H9 (cell line): Measurements from ENCODE around the gene TPCN2. TPM values are rescaled to one million over a fixed set of nuclear protein-coding genes. Genes with fewer than 3 reads are reported as not detected.
A peak's percentile ranks its signal among the peaks of the same experiment; 100 is the strongest.

ENCODE experiments used
- DNase-seq: peaks from one replicate; pipeline ENCODE4 v3.0.0-alpha.2; 2017
- H2AFZ ChIP-seq: one replicate; pipeline ENCODE4 v1.6.1; 2013; ENCODE audit warnings: mild to moderate bottlenecking, low read length, control low read depth, moderate library complexity
- H2AK5ac ChIP-seq: 2 replicates; pipeline ENCODE4 v1.6.1; 2013; ENCODE audit warnings: low read length, control low read depth, mixed read lengths; ENCODE audit not compliant: insufficient read length
- H2BK120ac ChIP-seq: one replicate; pipeline ENCODE4 v1.6.1; 2013; ENCODE audit warnings: low read depth, mild to moderate bottlenecking, low read length, control low read depth, inconsistent platforms; ENCODE audit not compliant: poor library complexity, severe bottlenecking
- H2BK12ac ChIP-seq: 2 replicates; pipeline ENCODE4 v1.6.1; 2013; ENCODE audit warnings: low read length, control low read depth, mixed read lengths, low read depth; ENCODE audit not compliant: insufficient read length
- H2BK15ac ChIP-seq: 2 replicates; pipeline ENCODE4 v1.6.1; 2013; ENCODE audit warnings: low read depth, low read length, control low read depth
- H2BK20ac ChIP-seq: one replicate; pipeline ENCODE4 v1.6.1; 2013; ENCODE audit warnings: low read depth, mild to moderate bottlenecking, low read length, control low read depth, inconsistent platforms; ENCODE audit not compliant: poor library complexity, severe bottlenecking
- H2BK5ac ChIP-seq: 2 replicates; pipeline ENCODE4 v1.6.1; 2013; ENCODE audit warnings: low read length, control low read depth, mixed read lengths; ENCODE audit not compliant: insufficient read length
- H3K14ac ChIP-seq: 2 replicates; pipeline ENCODE4 v1.6.1; 2013; ENCODE audit warnings: low read length, control low read depth; ENCODE audit not compliant: insufficient read depth
- H3K18ac ChIP-seq: 2 replicates; pipeline ENCODE4 v1.6.1; 2013; ENCODE audit warnings: low read depth, mild to moderate bottlenecking, mixed read lengths, low read length, control low read depth; ENCODE audit not compliant: insufficient read length
- H3K23ac ChIP-seq: 2 replicates; pipeline ENCODE4 v1.6.1; 2013; ENCODE audit warnings: low read length, control low read depth, mixed read lengths, low read depth; ENCODE audit not compliant: insufficient read length
- H3K23me2 ChIP-seq: 2 replicates; pipeline ENCODE4 v1.6.1; 2013; ENCODE audit warnings: low read depth, mild to moderate bottlenecking, mixed read lengths, low read length, control low read depth; ENCODE audit not compliant: insufficient read length, poor library complexity, severe bottlenecking
- H3K27ac ChIP-seq: 2 replicates; pipeline ENCODE4 v1.5.1; 2013; ENCODE audit warnings: low read length, control low read depth, mixed read lengths, low read depth; ENCODE audit not compliant: insufficient read length
- H3K27me3 ChIP-seq: 2 replicates; pipeline ENCODE4 v1.6.1; 2013; ENCODE audit warnings: low read length, control low read depth, inconsistent platforms; ENCODE audit not compliant: insufficient read depth
- H3K4ac ChIP-seq: 2 replicates; pipeline ENCODE4 v1.6.1; 2013; ENCODE audit warnings: low read depth, mild to moderate bottlenecking, control low read depth, inconsistent platforms, low read length, moderate library complexity
- H3K4me1 ChIP-seq: 2 replicates; pipeline ENCODE4 v1.6.1; 2013; ENCODE audit warnings: low read length, control low read depth, inconsistent platforms; ENCODE audit not compliant: insufficient read depth
- H3K4me2 ChIP-seq: 2 replicates; pipeline ENCODE4 v1.6.1; 2013; ENCODE audit warnings: low read length, control low read depth, mixed read lengths; ENCODE audit not compliant: insufficient read length, insufficient read depth
- H3K56ac ChIP-seq: 2 replicates; pipeline ENCODE4 v1.6.1; 2013; ENCODE audit warnings: low read depth, mild to moderate bottlenecking, mixed read lengths, low read length, control low read depth; ENCODE audit not compliant: insufficient read length
- H3K79me1 ChIP-seq: 2 replicates; pipeline ENCODE4 v1.6.1; 2013; ENCODE audit warnings: low read depth, mild to moderate bottlenecking, moderate library complexity, low read length, control low read depth, inconsistent platforms; ENCODE audit not compliant: insufficient read depth, poor library complexity, severe bottlenecking
- H3K79me2 ChIP-seq: 2 replicates; pipeline ENCODE4 v1.6.1; 2013; ENCODE audit warnings: low read length, control low read depth, inconsistent platforms; ENCODE audit not compliant: insufficient read depth
- H3K9ac ChIP-seq: 2 replicates; pipeline ENCODE4 v1.6.1; 2013; ENCODE audit warnings: low read length, control low read depth, mixed read lengths; ENCODE audit not compliant: insufficient read length; ENCODE audit errors: extremely low read depth
- H3K9me3 ChIP-seq: one replicate; pipeline ENCODE4 v1.6.1; 2013; ENCODE audit warnings: low read depth, low read length, inconsistent platforms; ENCODE audit not compliant: control insufficient read depth
- H3T11ph ChIP-seq: one replicate; pipeline ENCODE4 v1.6.1; 2013; ENCODE audit warnings: mild to moderate bottlenecking, low read length, control low read depth, inconsistent platforms
- H4K20me1 ChIP-seq: one replicate; pipeline ENCODE4 v1.6.1; 2013; ENCODE audit not compliant: control insufficient read depth, insufficient read length, insufficient read depth
- H4K5ac ChIP-seq: 2 replicates; pipeline ENCODE4 v1.6.1; 2013; ENCODE audit warnings: low read depth, mild to moderate bottlenecking, mixed read lengths, low read length, control low read depth; ENCODE audit not compliant: insufficient read length
- H4K8ac ChIP-seq: replicated peaks from 2 replicates; pipeline ENCODE4 v1.6.1; 2013; ENCODE audit warnings: low read length, control low read depth, mixed read lengths, low read depth; ENCODE audit not compliant: insufficient read length
- H4K91ac ChIP-seq: 2 replicates; pipeline ENCODE4 v1.6.1; 2013; ENCODE audit warnings: low read depth, mild to moderate bottlenecking, moderate library complexity, mixed read lengths, low read length, control low read depth; ENCODE audit not compliant: insufficient read length
- H3K27ac Mint-ChIP-seq, 3 experiments: 2 replicates in 2 of 3; 3 replicates in 1 of 3; pipeline ENCODE4 v1.8.0; 2020 to 2021; ENCODE audit warnings: mixed read lengths in 3 of 3, mild to moderate bottlenecking in 1 of 3, moderate library complexity in 1 of 3
- H3K27me3 Mint-ChIP-seq: 2 replicates; pipeline ENCODE4 v1.8.0; 2021; ENCODE audit warnings: low read depth, mild to moderate bottlenecking, moderate library complexity, mixed read lengths
- H3K36me3 Mint-ChIP-seq, 3 experiments: 2 replicates in 2 of 3; 3 replicates in 1 of 3; pipeline ENCODE4 v1.8.0; 2020 to 2021; ENCODE audit warnings: low read depth in 3 of 3, mixed read lengths in 3 of 3; ENCODE audit not compliant: insufficient read depth in 1 of 3
- H3K4me1 Mint-ChIP-seq, 2 experiments: 2 replicates each; pipeline ENCODE4 v1.8.0; 2020; ENCODE audit warnings: mixed read lengths in 2 of 2
- H3K4me3 Mint-ChIP-seq, 2 experiments: 2 replicates in 1 of 2; 3 replicates in 1 of 2; pipeline ENCODE4 v1.8.0; 2020 to 2021; ENCODE audit warnings: mild to moderate bottlenecking in 2 of 2, mixed read lengths in 2 of 2, moderate library complexity in 1 of 2
- H3K9me3 Mint-ChIP-seq, 2 experiments: 2 replicates in 1 of 2; 3 replicates in 1 of 2; pipeline ENCODE4 v1.8.0; 2020; ENCODE audit warnings: mild to moderate bottlenecking in 2 of 2, mixed read lengths in 2 of 2, moderate library complexity in 1 of 2
- WGBS: extraction: QIAGEN DNeasy Blood & Tissue Kit; methylation state at CpG from one replicate; pipeline ENCODE4 v1.1.7; 2013; ENCODE audit warnings: missing lambda C conversion rate, low lambda C conversion rate, mixed read lengths; ENCODE audit not compliant: insufficient read length; ENCODE audit errors: extremely low coverage; 5-methylcytosine and 5-hydroxymethylcytosine counted together
- total RNA-seq: library from RNA; stranded (reverse); gene quantifications from 2 replicates; pipeline ENCODE4 v1.2.1, GENCODE V29; 2021
- TF ChIP-seq, protein P1 (sequence below): fragments of 200-600 bp; sonication (generic); conservative IDR thresholded peaks from 3 replicates; pipeline ENCODE4 v1.8.0; 2021; ENCODE audit warnings: antibody characterized with exemption, mild to moderate bottlenecking

TPCN2 gene
- total RNA-seq, 1 experiment from 2014 or later: 16.8 TPM

DNA sequence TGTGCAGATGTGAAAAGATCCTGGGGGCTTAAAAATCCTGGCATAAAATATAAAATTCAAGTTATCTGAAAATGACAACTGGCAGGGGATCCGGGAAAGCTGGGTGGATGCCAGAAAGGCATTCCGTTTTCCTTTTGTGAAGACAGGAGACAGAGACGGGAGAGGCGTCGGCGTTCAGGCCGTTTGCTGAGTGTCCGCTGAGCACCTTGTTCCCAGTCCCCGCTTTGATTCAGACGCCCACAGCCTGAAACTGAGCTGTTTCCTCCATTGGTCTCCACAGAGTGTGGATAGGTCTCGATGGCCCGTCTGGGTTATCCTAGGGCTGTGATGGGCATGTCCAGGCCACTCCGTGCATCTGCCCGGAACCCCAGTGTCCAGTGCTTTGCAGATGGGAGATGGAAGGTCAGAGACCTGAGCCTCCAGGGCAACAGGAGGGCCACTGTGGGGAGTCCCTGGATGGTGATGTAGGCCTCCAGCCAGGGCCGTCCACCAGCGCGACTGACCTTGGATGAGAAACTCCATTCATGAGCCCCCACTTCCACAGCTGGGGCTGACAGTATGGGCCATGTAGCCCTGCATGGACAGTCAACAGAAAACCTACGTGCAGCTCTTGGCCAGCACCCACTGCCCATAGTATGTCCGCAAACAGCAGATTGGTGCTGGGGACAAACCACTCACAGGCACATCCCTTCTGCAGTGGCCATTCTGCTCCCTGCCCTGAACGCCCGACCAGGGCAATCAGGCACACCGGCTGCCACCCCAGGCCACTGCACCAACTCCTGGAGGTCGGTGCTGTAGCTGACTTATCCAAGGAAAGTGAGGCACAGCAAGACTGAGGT, 47.3 kb upstream of the TPCN2 start:
- no peak overlapping the region for H2BK120ac ChIP-seq
- no peak overlapping the region for H2AFZ ChIP-seq
- no peak overlapping the region for H3K27ac ChIP-seq
- no peak overlapping the region for H3K4me2 ChIP-seq
- no peak overlapping the region for H3K18ac ChIP-seq
- H3K79me1 ChIP-seq: no peaks in the 10 kb centered on the region
- no peak overlapping the region for H2AK5ac ChIP-seq
- no peaks in the 10 kb centered on the region for H3K27me3 ChIP-seq
- DNase-seq: peak; percentile 20
- Mint-ChIP-seq H3K4me3 (no peak overlapping the region), H3K9me3 (no peaks in the 10 kb centered on the region; a peak in 1 of 5 replicates), H3K27me3 (no peaks in the 10 kb centered on the region), H3K4me1 (peaks cover 5 to 15% of the 10 kb centered on the region in 2 experiments), H3K36me3 (peaks cover 0 to 5% (median 0%) of the 10 kb centered on the region in 3 experiments; a peak in 4 of 7 replicates), H3K27ac (no peak overlapping the region; a peak in 1 of 7 replicates)
- H3K56ac ChIP-seq: no peak overlapping the region
- H3K9ac ChIP-seq: no peak overlapping the region
- H4K20me1 ChIP-seq: no peaks in the 10 kb centered on the region
- no peak overlapping the region for H4K8ac ChIP-seq
- no peak overlapping the region for H2BK20ac ChIP-seq
- no peak overlapping the region for H3K14ac ChIP-seq
- no peak overlapping the region for H3K4ac ChIP-seq
- no peak overlapping the region for H3K23ac ChIP-seq
- TF ChIP-seq, protein P1, sequence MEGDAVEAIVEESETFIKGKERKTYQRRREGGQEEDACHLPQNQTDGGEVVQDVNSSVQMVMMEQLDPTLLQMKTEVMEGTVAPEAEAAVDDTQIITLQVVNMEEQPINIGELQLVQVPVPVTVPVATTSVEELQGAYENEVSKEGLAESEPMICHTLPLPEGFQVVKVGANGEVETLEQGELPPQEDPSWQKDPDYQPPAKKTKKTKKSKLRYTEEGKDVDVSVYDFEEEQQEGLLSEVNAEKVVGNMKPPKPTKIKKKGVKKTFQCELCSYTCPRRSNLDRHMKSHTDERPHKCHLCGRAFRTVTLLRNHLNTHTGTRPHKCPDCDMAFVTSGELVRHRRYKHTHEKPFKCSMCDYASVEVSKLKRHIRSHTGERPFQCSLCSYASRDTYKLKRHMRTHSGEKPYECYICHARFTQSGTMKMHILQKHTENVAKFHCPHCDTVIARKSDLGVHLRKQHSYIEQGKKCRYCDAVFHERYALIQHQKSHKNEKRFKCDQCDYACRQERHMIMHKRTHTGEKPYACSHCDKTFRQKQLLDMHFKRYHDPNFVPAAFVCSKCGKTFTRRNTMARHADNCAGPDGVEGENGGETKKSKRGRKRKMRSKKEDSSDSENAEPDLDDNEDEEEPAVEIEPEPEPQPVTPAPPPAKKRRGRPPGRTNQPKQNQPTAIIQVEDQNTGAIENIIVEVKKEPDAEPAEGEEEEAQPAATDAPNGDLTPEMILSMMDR: no peak
- no peak overlapping the region for H4K91ac ChIP-seq
- H2BK5ac ChIP-seq: no peak overlapping the region
- no peaks in the 10 kb centered on the region for H3K23me2 ChIP-seq
- no peaks in the 10 kb centered on the region for H3K4me1 ChIP-seq
- no peak overlapping the region for H3T11ph ChIP-seq
- H3K79me2 ChIP-seq: no peaks in the 10 kb centered on the region
- WGBS: no CpG with 5 or more reads among the region's 23 CpGs
- H2BK12ac ChIP-seq: no peak overlapping the region
- no peak overlapping the region for H4K5ac ChIP-seq
- H3K9me3 ChIP-seq: no peaks in the 10 kb centered on the region
- no peak overlapping the region for H2BK15ac ChIP-seq
